Stimulated activated CD4-positive, alpha-beta T cell treated with anti-CD3 and anti-CD28 coated beads, TNF-alpha, amount 100 ng/mL, for 1 hour (primary cell): ENCODE data around the gene RTN4RL1.
"Not testable (repeated sequence)": the region's sequence is repeated elsewhere in the genome, so short reads cannot be mapped to it uniquely, and the experiment has no call there.

Source experiments
- DNase-seq, 3 donors: peaks; one replicate each; pipeline ENCODE4 v3.0.0-alpha.2; 2020; ENCODE audit warnings: low read depth in 3 of 3, low spot score in 1 of 3

RTN4RL1 gene

DNA sequence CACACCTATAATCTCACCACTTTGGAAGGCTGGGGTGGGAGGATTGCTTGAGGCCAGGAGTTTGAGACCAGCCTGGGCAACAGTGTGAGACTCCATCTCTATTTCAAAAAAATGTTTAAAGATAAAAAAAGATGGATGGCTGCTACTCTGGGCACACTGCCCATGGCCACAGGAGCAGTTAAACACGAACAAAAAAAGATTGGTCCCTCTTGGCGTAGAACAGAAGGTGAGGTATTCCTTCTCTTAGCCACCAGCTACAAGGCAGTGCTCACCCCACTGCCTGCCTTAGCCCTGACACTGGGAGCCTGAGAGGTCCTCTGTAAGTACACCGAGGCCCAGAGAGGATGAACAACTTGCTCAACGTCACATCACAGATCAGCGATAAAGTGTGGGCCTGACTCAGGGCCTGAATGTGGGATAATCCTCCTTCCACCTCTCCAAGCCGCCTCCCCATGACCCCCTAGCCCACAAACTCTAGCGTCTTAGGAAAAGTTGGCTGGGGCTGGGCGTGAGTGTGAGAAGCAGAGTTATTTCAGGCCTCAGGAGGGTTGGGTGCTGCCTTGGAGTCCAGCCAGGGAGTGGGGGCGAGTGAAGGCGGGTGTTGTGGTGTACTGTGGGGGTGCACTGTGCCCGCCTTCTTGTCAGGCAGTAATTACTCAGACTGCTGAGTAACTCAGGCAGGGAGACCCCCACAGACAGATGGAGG lies 2.5 kb upstream of the RTN4RL1 start:
- no peak for DNase-seq

DNA sequence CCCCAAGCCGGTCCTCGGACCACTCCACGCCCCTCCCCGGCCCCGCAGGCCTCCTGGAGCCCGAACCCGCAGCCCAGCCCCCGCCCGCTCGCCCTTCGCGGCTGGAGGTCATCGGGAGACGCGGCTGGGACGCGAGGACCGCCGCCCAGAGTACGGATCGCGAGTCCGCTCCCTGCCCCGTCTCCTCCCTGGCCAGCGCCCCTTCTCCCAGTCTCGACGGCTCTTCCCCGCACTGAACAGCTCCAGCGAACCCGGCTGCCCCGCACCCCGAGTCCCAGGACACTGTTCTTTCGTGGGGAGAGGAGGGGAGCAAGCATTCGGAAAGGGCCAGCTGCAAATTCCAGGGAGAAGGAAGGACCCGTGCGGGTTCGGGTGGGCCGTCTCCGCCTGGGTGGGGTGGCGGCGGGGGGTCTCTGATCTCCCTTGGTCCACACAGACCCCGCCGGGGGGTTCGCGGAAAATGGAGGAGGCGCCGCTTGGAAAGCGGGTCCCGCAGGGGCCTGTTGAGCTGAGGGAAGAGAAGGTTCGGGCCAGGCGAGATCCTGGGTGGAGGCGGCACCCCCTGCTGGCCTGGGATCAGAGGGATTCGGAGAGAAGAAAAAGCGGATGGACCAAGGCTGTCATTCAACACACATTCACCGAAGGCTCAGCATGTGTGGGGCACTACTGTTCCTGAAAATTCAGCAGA lies 632 bp upstream of the RTN4RL1 start:
- DNase-seq, result no peak

DNA sequence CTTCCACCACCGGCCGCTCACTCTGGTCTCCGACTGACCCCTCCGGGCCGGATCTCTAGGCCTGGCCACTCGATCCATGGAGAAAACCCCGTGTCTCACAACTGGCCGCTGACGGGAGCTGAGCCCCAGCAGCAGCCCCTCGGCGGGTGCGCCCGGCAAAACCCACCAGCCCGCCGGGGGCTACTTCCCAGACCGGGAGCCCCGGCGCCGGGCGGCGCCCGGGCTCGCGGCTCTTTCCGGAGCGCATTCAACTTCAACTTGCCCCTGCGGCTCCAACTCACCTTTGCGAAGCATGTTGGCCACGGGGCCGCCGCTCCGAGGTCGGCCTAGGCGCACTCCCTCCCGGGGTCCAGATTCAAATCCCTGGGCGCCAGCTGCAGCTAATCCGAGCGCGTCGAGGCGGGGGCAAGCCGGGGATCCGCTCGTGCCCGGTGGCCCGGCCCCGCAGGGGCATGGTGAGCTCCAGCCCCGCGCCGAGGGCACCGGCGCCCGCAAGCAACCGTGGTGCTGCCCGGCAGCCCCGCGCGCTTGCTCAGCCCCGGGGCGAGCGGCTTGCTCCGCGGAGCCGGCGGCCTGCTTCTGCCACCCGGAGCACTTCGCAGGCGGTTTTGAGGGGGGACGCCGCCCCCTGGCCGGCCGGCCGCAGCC lies 438 bp downstream of the RTN4RL1 start:
- no peak for DNase-seq

DNA sequence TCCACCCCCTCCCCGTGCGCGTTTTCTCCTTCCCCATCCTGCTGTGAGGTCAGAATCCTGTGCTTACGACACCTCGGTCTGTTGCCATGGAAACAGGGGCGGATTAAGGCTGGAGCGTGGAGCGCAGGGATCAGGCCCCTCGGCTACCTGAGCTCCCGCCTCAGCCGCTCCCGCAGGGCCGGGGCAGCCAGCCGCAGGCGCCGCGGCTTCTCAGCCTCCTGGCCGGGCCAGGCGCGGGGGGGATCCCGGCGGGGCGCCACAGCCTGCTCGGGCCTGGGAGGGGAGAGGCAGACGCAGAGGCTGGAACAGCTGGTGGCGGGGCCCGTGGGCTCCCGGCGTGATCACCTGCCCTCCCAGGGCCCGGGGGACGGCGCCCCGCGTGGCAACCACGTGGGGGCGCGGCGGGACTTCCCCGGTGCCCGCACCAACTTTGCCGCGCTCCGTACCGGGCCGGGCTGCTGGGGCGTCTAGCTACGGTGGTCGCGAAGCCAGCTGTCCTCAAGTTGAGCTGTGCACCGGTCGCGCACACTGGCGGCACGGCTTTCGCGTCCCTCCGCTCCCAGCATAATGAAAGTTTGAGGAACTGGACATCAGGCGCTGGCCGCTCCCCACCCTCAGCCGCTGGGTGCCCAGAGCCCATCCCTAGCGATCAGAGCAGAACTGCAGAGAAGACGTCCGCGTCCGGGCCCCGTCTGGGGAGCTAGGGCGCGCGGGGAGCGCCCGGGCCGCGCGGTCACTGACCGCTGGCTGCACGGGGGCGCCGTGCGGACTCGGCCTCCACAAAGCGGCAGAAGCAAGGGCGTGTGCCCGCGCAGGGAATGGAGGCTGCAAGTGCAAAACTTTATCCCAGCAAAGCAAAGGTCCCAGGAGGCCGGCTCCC lies 1.2 kb downstream of the RTN4RL1 start:
- no peak for DNase-seq

GRCh38 chr17:2023256-2023655 lies 1.9 kb downstream of the RTN4RL1 start:
- no peak for DNase-seq

DNA sequence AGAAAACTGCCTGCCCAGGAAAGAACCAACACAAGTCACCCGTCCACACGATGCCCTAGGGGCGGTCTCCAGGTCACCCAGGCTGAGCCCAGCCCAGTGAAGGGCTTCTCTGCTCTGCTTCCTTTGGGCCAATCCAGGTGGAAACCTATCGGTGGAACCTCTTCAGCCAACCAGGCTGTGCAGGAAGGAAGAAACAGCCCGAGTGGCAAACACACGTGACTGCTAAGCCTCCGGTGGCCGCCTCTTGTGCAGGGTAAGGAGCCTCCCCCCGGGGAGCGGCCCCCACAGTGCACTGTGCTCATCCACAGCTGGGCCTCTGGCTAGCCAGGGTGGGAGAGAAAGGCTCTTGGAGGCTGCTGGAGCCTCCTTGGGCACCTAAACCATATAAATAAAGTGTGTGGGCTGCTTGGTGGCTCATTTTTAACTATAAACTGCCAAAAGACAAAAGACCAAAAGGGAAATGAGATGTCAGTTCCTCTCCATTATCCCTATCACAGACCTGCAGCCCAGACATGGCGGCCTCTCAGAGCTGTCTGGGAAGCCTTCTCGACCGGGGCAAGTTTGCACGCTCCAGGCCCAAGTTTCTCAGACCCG lies 2.4 kb downstream of the RTN4RL1 start:
- no peak for DNase-seq

DNA sequence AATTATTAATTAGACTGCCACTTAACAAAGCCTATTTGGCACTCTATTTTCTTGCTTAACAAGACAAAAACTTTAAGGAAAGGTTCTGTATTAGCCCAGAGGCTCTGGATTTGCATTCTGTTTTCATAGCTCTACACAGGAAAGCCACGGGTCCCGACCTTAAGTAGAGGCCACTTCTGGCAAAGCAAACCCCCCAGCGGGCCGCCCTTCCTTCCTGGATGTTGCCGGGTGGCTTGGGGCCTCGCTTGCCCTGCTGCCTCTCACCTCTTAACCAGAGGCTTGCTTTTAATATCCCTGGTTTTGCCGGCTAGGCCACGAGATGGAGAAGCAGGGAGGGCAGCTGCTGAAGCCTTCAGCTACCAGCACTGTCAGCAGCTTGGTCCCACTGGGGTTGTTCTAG lies 4.4 kb downstream of the RTN4RL1 start:
- no peak for DNase-seq

GRCh38 chr17:2019723-2020122 lies 5.4 kb downstream of the RTN4RL1 start:
- no peak for DNase-seq

DNA sequence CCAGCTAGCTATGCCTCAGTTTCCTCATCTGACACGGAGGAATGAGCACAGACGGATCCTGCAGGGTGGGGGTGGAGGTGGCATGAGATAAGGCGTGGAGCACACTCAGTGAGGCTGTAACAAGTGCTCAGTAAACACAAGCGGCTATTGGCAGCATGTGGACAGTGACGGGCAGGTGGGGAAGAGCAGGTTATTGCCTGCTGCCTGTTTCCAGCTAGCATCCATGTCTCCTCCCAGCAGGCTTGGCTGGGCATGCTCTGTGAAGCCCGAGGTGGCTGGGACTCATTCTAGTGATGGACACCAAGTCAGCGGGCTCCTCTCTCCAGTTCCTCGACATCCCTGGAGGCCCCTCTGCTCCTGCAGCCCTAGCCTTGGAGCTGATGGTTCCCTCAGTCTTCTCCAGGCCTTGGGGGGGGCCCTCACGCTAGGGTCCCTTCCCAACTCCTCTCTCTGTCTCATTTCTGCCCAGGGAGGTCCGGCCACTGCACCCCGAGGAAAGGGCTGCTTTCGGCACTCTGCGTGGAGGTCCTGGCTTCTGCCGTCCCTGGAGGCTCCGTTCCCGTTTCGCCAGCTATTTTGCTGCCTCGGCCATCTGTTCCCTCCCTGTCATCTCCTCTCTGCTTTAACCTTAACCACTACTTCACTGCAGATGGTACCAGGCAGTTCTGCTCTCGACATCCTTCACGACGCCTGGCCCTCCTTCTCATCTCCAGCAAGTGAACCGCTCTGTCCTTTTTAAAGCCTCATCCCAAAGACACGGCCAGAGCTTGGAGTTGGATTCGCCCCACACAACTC lies 6.2 kb downstream of the RTN4RL1 start:
- no peak for DNase-seq

DNA sequence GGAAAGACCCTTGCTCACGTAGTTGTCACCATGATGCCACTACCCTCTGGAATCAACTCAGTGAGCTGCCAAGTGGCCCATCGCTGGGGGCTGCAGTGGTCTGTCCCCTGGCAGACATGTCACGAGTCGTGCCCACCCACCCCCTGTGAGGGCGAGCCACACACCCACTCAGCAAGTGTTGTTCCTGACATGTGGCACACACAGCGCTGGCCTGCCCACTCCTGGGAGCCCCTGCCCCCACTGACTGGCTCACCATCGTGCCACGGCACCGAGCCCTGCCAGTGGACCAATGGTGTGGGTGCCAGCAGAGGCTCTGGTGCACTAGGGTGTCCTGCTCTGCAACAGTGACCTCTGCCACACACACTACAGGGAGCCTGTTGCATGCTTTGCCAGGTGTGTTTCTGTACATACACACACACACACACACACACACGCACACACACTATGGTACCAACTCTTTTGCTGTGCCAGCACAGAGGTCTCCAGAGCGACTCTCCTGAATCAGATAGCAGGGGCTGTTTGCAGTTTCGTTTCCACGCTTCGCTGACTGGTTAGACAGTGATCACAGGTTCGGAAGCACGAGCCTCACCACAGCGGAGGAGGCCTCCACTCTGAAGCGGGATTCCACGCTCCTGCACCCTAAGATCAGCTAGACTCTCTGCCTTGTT lies 7.7 kb downstream of the RTN4RL1 start:
- DNase-seq, result no peak

GRCh38 chr17:2016494-2016893 lies 8.6 kb downstream of the RTN4RL1 start:
- no peak for DNase-seq

GRCh38 chr17:2015314-2015713 lies 9.8 kb downstream of the RTN4RL1 start:
- no peak for DNase-seq

GRCh38 chr17:2013994-2014317 lies 11.2 kb downstream of the RTN4RL1 start:
- DNase-seq, result no peak

DNA sequence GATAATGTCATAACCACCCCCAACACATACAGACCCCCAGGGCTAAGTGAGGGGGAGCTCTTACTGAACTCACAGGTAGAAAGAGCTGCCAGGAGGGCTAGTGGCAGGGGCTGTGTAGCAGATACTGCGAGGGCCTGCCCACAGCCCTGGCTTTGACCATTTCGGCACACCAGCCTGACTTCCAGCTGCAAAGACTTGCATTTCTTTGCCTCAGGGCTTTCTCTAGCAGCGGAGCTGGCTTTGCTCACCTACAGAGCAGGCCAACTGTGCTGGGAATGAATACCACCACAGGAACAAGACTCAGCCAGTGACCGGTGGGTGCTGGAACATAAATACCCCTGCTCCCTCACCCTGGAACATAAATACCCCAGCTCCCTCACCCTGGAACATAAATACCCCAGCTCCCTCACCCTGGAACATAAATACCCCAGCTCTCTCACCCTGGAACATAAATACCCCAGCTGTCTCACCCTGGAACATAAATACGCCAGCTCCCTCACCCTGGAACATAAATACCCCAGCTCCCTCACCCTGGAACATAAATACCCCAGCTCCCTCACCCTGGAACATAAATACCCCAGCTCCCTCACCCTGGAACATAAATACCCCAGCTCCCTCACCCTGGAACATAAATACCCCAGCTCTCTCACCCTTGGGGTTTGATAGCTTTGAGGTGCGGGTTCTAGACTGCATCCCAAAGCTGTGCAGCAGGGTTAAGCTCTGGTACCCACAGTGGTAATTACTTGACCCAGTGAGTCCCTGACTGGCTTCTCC lies 11.7 kb downstream of the RTN4RL1 start:
- DNase-seq, result not testable (repeated sequence)

- DNase-seq, result no peak
Observed at GRCh38 chr17:2012499-2012898, 12.6 kb downstream of the RTN4RL1 start.

DNA sequence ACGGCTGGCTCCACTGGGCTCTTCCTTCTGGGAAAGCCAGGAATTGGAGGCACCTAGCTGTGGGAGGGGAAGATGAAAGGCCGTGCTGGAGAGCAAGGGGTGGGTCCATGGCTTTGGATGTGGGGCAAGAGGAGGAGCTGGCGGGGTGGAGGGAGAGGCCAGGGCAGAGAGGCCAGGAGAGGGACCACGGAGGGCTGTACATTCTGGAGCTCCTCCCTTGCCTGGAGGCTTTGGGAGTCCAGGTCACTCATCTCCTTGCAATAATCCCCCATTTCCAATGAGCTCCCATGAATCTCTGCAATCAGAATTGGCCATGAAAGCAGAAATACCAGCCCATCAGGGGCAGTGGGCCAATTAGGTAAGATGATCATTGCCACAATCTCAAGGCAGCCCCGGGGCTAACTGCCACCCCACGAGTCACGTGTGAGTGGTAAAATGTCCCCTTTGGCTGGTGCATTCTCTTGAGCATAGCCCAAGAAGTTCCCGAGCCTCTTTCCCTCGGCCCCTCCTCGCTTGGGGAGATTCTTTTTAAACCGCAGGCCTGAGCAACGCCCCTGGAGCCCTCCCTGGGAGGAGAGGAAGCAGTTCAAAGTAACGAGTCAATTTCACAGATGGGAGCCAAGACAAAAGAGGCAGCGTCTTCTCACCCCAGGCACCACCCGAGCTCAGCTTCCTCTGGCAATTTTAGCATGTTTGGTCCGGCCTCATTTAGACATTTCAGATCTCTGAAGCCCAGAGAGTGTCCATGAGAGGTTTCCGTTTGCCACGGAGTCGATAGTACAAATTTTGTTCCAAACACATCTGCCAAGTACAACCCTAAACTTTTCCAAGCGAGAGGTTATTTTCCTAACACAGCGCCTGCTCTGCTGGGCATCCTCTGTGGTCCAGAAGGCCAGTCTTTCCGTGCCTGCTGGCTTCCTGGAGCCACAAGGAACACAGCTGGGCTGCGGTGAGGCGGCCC lies 13.4 kb downstream of the RTN4RL1 start:
- DNase-seq, result no peak

DNA sequence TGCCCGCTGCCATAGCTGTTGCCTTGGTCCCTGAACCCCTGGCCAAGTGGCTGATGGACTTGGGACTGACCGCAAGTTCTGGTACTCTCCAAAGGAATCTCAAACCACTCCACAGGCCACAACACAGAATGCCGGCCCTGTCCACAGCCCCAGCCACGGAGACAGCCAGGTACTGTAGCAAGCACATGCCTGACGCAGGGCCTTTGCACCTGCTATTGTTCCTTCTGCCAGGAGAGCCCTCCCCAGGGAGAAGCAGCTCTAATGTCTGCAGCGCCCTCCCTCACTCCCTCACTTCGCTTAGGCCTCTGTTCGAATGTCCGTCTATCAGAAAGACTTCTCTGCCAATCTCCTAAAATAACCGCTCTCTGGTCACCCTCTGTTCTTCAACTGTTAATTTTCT lies 15.4 kb downstream of the RTN4RL1 start:
- DNase-seq, result no peak
